GM19023 (cell line): ENCODE measurements around the gene TMEM143.
"Not testable (repeated sequence)": the region's sequence is repeated elsewhere in the genome, so short reads cannot be mapped to it uniquely, and the experiment has no call there.

Experiments used
- ATAC-seq: cut with Tn5 transposase; IDR thresholded peaks from one replicate; pipeline ENCODE4 v1.9.1; 2021; ENCODE audit warnings: mild to moderate bottlenecking, moderate library complexity; ENCODE audit not compliant: unreplicated experiment

Gene TMEM143

GRCh38 chr19:48332351-48332661 is 31.4 kb downstream of the TMEM143 start:
- no peak for ATAC-seq

DNA sequence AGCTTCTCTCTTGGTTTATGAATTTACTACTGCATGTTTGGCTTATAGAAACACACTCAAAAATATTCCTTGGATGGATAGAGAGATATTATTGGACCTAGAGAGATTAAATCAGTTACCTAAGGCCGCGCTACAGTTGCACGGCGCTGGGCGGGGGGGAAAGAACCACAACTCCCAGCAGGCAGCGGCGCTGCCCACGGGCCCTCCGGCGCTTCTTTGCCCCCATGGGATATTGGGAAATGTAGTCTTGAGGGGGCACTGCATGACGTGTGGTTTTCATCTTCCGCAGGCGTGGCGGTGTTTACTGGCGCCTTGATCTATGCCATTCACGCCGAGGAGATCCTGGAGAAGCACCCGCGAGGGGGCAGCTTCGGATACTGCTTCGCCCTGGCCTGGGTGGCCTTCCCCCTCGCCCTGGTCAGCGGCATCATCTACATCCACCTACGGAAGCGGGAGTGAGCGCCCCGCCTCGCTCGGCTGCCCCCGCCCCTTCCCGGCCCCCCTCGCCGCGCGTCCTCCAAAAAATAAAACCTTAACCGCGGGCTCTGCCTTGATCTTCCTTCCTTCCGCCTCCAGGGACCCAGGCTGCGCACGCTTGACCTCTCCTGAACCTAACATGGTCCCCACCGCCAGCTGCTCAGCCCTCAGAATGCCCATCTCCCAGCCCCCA is 33.6 kb downstream of the TMEM143 start:
- ATAC-seq: no peak

DNA sequence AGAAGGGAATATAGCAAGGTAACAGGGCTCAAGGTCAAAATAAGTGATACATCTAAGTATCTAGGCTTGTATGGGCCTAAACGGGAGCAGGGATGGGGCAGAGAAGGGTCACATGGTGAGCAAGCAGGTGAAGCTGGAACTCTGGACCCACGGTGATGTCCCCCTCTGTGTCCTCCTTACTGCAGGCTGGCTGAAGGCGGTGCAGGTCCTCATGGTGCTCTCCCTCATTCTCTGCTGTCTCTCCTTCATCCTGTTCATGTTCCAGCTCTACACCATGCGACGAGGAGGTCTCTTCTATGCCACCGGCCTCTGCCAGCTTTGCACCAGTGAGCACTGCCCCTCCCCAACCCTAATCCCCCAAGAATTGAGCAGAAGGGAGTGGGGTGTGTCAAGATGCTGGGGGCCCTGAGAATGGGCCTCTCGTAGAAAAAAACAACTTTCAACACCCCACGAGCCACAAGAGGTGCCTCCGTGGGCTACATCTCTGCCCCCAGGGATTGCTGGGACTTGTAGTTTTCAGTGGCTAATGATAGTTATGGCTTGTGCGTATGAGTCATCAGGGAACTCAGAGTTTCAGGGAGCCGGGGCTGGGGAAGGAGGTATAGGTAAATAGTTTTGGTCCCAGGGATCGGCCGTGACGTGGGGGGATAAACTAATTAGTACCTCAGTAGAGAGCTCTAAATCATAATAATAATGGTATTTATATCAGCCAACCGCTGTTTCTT is 34.4 kb downstream of the TMEM143 start:
- no peak for ATAC-seq

GRCh38 chr19:48325265-48325910 is 38.4 kb downstream of the TMEM143 start, which contains the start of gene EMP3:
Gene EMP3 (plus strand): TSS chr19:48325552. CDS start chr19:48326845, 1,293 bp downstream.
- ATAC-seq: no peak

DNA sequence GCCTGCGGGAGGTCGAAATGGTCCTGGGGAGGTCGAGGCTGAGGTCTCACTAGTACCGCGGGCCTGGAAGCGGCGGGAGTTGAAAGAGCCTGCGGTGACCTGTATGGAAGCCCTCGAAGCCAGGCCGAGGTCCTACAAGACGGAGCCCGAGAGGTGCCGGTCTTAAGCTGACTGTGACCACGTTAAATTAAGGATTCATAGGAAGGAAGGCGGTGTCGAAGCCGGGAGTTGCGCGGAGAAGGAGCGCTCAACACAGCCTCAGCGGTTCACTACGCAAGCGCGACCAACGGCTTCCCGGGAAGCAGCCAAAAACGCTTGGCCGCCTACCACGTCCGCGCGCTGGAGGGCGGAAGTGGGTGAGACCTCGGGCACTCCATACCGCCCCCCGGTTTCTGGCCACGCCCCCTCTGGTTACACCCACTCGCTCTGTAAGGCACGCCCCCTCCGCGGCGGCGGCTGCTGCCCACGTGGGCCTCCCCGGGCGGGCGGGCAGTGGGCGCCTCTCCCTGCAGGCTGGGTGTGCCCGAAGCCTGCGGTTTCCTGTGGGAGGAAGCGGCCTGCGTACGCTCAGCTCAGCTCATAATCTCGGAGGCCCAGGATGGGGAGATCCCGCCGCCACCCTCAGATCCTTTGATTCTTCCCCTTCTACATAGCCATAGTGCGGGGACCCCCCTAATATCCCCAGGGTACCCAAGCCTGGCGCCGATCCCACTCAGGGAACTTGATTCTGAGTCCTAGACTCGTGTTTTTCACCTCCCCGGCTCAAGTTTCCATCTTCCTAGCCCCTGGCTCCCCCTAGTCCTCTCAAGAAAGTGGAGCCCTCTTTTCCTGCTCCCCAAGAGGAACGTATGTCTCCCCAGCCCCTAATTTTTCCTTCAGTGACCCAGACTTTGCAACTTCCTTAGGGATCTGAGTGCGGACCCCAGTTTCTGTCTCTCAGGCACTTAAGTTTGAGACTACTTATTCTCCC is 41.8 kb downstream of the TMEM143 start:
- ATAC-seq: peak; percentile 68

- peak; percentile 51 for ATAC-seq
Measured at GRCh38 chr19:48321372-48321621, 42.4 kb downstream of the TMEM143 start.

- no peak for ATAC-seq
Measured at GRCh38 chr19:48319647-48320541, 43.8 kb downstream of the TMEM143 start.

GRCh38 chr19:48318286-48318987 is 45.3 kb downstream of the TMEM143 start:
- no peak for ATAC-seq

GRCh38 chr19:48317708-48317960 is 46.1 kb downstream of the TMEM143 start:
- ATAC-seq: not testable (repeated sequence)

- ATAC-seq: no peak
Measured at GRCh38 chr19:48315712-48316111, 48.0 kb downstream of the TMEM143 start.

GRCh38 chr19:48311384-48311783 is 52.4 kb downstream of the TMEM143 start:
- no peak for ATAC-seq

DNA sequence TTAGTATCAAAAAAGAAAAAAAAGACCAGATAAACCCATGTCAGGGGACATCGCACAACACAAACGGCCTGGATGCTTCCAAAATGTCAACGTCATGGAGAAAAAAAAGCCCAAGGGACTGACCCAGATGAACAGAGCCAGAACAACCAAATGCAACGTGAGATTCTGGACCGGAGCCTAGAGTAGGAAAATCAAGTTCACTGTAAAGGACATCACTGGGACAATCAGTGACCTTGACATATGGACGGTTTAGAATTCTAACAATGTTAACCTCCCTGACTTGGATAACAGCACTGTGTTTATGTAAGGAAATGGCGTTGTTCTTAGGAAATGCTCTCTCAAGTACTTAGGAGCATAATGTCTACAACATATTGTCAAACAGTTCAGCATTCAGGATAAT is 53.5 kb downstream of the TMEM143 start:
- no peak for ATAC-seq

DNA sequence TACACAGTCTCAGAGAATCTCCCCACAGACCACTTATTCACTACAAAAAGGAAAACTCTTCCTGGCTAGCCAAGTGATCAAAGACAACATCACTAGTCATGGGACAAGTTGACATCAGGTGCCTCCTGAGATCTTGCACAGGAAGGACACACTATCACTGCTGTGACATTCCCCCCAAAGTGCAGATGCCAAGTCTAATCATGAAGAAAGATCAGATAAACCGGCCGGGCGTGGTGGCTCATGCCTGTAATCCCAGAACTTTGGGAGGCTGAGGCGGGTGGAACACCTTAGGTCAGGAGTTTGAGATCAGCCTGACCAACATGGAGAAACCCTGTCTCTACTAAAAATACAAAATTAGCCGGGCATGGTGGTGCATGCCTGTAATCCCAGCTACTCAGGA is 54.0 kb downstream of the TMEM143 start:
- not testable (repeated sequence) for ATAC-seq

- ATAC-seq: no peak
Measured at GRCh38 chr19:48308631-48309586, 54.8 kb downstream of the TMEM143 start.

DNA sequence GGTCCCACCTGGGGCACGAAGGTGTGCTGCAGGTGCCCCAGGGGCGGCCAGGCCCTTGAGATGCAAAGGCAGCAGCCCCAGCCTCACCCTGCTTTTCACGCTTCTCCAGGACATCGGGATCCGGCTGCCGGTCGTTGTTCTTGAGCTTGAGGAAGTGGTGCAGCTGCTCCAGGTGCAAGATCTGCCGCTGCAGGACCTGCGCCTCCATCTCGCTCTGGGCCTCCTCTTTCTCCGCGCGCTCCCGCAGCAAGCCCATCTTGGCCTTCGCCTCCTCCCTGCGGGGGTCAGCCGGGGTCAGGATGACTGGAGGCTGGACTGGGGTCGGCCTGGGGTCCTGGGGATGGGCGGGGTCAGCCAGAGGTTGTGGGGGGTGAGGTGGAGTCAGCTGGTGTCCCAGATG is 59.9 kb downstream of the TMEM143 start:
- no peak for ATAC-seq

DNA sequence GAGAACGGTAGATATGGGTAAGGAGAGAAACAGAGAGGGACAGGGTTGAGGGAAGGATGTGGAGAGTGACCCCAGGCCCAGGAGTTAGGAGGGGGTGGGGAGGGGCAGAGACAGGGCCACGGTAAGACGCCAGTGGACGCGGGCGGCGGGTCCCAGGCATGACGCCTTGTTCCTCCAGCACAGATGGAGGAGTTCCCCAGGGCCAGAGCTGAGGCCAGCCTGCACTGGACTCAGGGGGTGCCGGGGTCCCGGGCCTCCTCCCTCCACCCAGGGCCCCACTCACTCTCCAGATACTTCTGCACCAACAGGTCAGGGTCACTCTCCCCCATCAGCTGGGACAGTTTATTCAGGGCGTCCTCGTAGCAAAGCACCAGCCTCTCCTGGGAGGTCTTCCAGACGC is 60.4 kb downstream of the TMEM143 start:
- ATAC-seq: no peak

DNA sequence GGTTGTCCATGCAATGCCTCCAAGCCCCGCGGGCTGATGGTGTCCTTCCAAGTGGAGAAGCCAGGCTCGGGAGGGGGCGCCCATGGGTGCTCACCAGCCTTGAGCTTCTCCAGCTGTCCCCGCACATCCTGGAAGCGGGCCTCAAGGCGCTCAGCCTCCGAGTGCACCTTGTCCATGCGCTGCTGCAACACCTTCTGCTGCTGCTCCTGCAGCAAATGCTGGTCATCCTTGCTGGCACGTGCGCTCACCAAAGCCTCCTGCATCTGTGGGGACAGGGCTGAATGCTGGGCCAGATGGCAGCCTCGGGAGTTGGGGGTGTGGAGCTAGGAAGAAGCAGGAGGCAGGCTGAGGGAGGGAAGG is 61.2 kb downstream of the TMEM143 start:
- ATAC-seq: no peak

DNA sequence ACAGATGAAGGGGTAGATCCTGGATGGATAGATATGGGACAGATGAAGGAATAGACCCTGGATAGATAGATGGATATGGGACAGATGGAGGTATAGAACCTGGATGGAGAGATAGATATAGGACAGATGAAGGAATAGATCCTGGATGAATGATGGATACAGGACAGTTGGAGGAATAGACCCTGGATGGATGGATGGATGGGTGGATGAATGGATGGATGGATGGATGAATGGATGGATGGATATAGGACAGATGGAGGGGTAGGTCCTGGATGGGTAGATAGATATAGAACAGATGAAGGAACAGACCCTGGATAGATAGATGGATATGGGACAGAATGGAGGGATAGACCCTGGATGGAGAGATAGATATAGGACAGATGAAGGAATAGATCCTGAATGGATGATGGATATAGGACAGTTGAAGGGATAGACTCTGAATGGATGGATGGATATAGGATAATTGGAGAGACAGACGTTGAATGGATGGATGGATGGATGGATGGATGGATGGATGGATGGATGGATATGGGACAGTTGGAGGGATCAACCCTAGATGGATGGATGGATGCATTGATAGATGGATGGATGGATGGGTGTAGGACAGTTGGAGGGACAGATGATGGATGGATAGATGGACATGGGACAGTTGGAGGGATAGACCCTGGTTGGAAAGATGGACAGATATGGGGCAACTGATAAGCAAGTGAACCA is 61.7 kb downstream of the TMEM143 start:
- no peak for ATAC-seq
